Measurements from ENCODE around the gene KIAA1328. TPM values are rescaled to one million over a fixed set of nuclear protein-coding genes. Genes with fewer than 3 reads are reported as not detected.

The KIAA1328 gene
- total RNA-seq, 1 donor = 8.7 TPM

- no peaks in the 10 kb centered on the region for H3K4me1 ChIP-seq (ENCODE audit: insufficient read depth, low read length)
- H3K9me3 ChIP-seq (ENCODE audit: low read depth, low read length) = no peaks in the 10 kb centered on the region
- H3K4me3 ChIP-seq (ENCODE audit: insufficient read depth, low read length) = no peak overlapping the region
- H2AFZ ChIP-seq (ENCODE audit: low read length) = no peak overlapping the region
- no peak for DNase-seq (ENCODE audit: insufficient read length, low spot score, missing footprints)
- H3K79me2 ChIP-seq (ENCODE audit: insufficient read depth, low read length) = no peaks in the 10 kb centered on the region
- TF ChIP-seq CTCF (IDR thresholded peaks at IDR 0.05; ENCODE audit: extremely low read depth, low read depth, low read length) = no peak
- H3K36me3 ChIP-seq (ENCODE audit: insufficient read depth, low read length) = no peaks in the 10 kb centered on the region
- no peaks in the 10 kb centered on the region for H4K20me1 ChIP-seq (ENCODE audit: insufficient read depth, low read length)
- no peak overlapping the region for H3K4me2 ChIP-seq (ENCODE audit: insufficient read depth, low read length)
- no peak overlapping the region for H3K27ac ChIP-seq (ENCODE audit: low read depth, low read length)
- no peaks in the 10 kb centered on the region for H3K27me3 ChIP-seq (ENCODE audit: insufficient read depth, low read length)
These were observed 27.9 kb downstream of the KIAA1328 start for GRCh38 chr18:36856815-36857214.

GRCh38 chr18:36862182-36862581 is 33.3 kb downstream of the KIAA1328 start:
- TF ChIP-seq CTCF (IDR thresholded peaks at IDR 0.05; ENCODE audit: extremely low read depth, low read depth, low read length) = no peak
- no peak overlapping the region for H3K27ac ChIP-seq (ENCODE audit: low read depth, low read length)
- DNase-seq (ENCODE audit: insufficient read length, low spot score, missing footprints) = no peak
- no peak overlapping the region for H3K4me2 ChIP-seq (ENCODE audit: insufficient read depth, low read length)
- H3K79me2 ChIP-seq (ENCODE audit: insufficient read depth, low read length) = no peaks in the 10 kb centered on the region
- H3K4me1 ChIP-seq (ENCODE audit: insufficient read depth, low read length) = no peaks in the 10 kb centered on the region
- H4K20me1 ChIP-seq (ENCODE audit: insufficient read depth, low read length) = no peaks in the 10 kb centered on the region
- no peaks in the 10 kb centered on the region for H3K27me3 ChIP-seq (ENCODE audit: insufficient read depth, low read length)
- H2AFZ ChIP-seq (ENCODE audit: low read length) = no peak overlapping the region
- H3K4me3 ChIP-seq (ENCODE audit: insufficient read depth, low read length) = no peak overlapping the region
- H3K36me3 ChIP-seq (ENCODE audit: insufficient read depth, low read length) = no peaks in the 10 kb centered on the region
- no peaks in the 10 kb centered on the region for H3K9me3 ChIP-seq (ENCODE audit: low read depth, low read length)

- H3K27me3 ChIP-seq (ENCODE audit: insufficient read depth, low read length) = no peaks in the 10 kb centered on the region
- no peak for TF ChIP-seq CTCF (IDR thresholded peaks at IDR 0.05; ENCODE audit: extremely low read depth, low read depth, low read length)
- no peaks in the 10 kb centered on the region for H3K4me1 ChIP-seq (ENCODE audit: insufficient read depth, low read length)
- H3K36me3 ChIP-seq (ENCODE audit: insufficient read depth, low read length) = no peaks in the 10 kb centered on the region
- no peaks in the 10 kb centered on the region for H3K9me3 ChIP-seq (ENCODE audit: low read depth, low read length)
- H3K4me3 ChIP-seq (ENCODE audit: insufficient read depth, low read length) = no peak overlapping the region
- no peaks in the 10 kb centered on the region for H4K20me1 ChIP-seq (ENCODE audit: insufficient read depth, low read length)
- no peak overlapping the region for H3K4me2 ChIP-seq (ENCODE audit: insufficient read depth, low read length)
- DNase-seq (ENCODE audit: insufficient read length, low spot score, missing footprints) = no peak
- no peaks in the 10 kb centered on the region for H3K79me2 ChIP-seq (ENCODE audit: insufficient read depth, low read length)
- H3K27ac ChIP-seq (ENCODE audit: low read depth, low read length) = no peak overlapping the region
- no peak overlapping the region for H2AFZ ChIP-seq (ENCODE audit: low read length)
These were observed 38.1 kb downstream of the KIAA1328 start for GRCh38 chr18:36867056-36867455.

GRCh38 chr18:36871801-36872200 is 42.9 kb downstream of the KIAA1328 start:
- no peak overlapping the region for H3K27ac ChIP-seq (ENCODE audit: low read depth, low read length)
- no peak for TF ChIP-seq CTCF (IDR thresholded peaks at IDR 0.05; ENCODE audit: extremely low read depth, low read depth, low read length)
- no peaks in the 10 kb centered on the region for H3K27me3 ChIP-seq (ENCODE audit: insufficient read depth, low read length)
- no peaks in the 10 kb centered on the region for H4K20me1 ChIP-seq (ENCODE audit: insufficient read depth, low read length)
- no peak overlapping the region for H3K4me2 ChIP-seq (ENCODE audit: insufficient read depth, low read length)
- no peaks in the 10 kb centered on the region for H3K79me2 ChIP-seq (ENCODE audit: insufficient read depth, low read length)
- H3K4me1 ChIP-seq (ENCODE audit: insufficient read depth, low read length) = no peaks in the 10 kb centered on the region
- H3K36me3 ChIP-seq (ENCODE audit: insufficient read depth, low read length) = no peaks in the 10 kb centered on the region
- DNase-seq (ENCODE audit: insufficient read length, low spot score, missing footprints) = no peak
- no peaks in the 10 kb centered on the region for H3K9me3 ChIP-seq (ENCODE audit: low read depth, low read length)
- no peak overlapping the region for H2AFZ ChIP-seq (ENCODE audit: low read length)
- no peak overlapping the region for H3K4me3 ChIP-seq (ENCODE audit: insufficient read depth, low read length)

Data from osteoblast (primary cell).